Measurements from ENCODE around the gene IL18BP. TPM values are rescaled to one million over a fixed set of nuclear protein-coding genes. Genes with fewer than 3 reads are reported as not detected.

Gene IL18BP
- total RNA-seq, 1 donor from 2014 or later, result 18.0 TPM

GRCh38 chr11:72042064-72042745, 43.5 kb downstream of the IL18BP start:
- TF ChIP-seq CTCF (IDR thresholded peaks at IDR 0.05), result no peak
- Histone ChIP-seq H3K4me3 (peak overlapping the region; percentile 57), H3K36me3 (no peaks in the 10 kb centered on the region), H3K4me1 (peaks cover 44% of the 10 kb centered on the region), H3K9me3 (no peaks in the 10 kb centered on the region), H3K27ac (peak overlapping the region; percentile 96), H3K27me3 (ENCODE audit: low read depth) (no peaks in the 10 kb centered on the region)
- ATAC-seq, result no peak
- intact Hi-C loops (cut with DNase I), result loop anchor here (5.0 kb wide), 1 partner anchor 35 kb away; no protein-coding TSS in a partner anchor
- DNase-seq, result no peak

GRCh38 chr11:72045849-72046248, 47.1 kb downstream of the IL18BP start:
- H3K36me3 ChIP-seq, result peaks cover 11% of the 10 kb centered on the region
- H3K4me1 ChIP-seq, result peaks cover 16% of the 10 kb centered on the region
- no peaks in the 10 kb centered on the region for H3K9me3 ChIP-seq
- no peak for TF ChIP-seq CTCF (IDR thresholded peaks at IDR 0.05)
- intact Hi-C loops (cut with DNase I), result no loop called here
- no peak for ATAC-seq
- H3K27ac ChIP-seq, result no peak overlapping the region
- no peak for DNase-seq
- H3K27me3 ChIP-seq (ENCODE audit: low read depth), result no peaks in the 10 kb centered on the region
- H3K4me3 ChIP-seq, result no peak overlapping the region

DNA sequence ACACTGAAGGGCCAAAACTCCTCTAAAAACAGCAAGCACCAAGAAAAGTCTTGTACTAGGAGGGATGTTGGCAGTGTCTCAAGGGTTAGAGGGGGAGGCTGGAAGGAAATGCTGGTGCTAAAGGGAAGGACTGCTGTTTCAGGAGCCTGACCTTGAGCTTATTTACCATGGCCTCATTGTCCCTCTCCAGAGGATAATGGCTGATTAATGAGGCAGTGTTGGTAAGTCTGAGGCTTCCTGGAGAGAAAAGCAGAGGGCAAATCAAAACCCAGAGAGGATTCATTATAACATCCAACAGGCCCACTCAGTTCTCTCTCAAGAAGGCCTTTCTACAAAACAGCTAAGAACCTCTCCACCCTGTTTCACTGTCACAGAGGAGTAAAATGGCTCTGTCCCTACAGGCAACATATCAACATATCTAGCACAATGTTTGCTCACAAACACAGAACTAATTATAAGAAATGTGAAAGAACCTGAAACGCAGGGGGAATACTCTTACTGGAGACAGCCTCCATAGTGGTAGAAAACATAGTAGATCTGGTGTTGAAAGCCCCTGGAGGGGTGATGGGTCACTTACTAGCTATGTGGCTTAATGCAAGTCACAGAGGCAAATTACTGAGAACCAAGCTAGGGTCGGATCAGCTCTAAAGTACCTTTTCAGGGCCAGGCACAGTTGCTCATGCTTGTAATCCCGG, 50.2 kb downstream of the IL18BP start:
- DNase-seq, result no peak
- intact Hi-C loops (cut with DNase I), result no loop called here
- Histone ChIP-seq H3K36me3 (peaks cover 20% of the 10 kb centered on the region), H3K9me3 (no peaks in the 10 kb centered on the region), H3K27ac (no peak overlapping the region), H3K4me3 (no peak overlapping the region), H3K27me3 (ENCODE audit: low read depth) (no peaks in the 10 kb centered on the region), H3K4me1 (no peaks in the 10 kb centered on the region)
- TF ChIP-seq CTCF (IDR thresholded peaks at IDR 0.05), result no peak
- ATAC-seq, result no peak

Other genes starting within 250 kb of the IL18BP start
- not detected for gene DEFB108B, start 165.7 kb upstream of the IL18BP start, total RNA-seq
- not detected for gene DEFB131B, start 120.5 kb upstream of the IL18BP start, total RNA-seq
- 9.1 TPM for gene XNDC1N, start 70.3 kb upstream of the IL18BP start, total RNA-seq
- gene RNF121, start 69.9 kb upstream of the IL18BP start, total RNA-seq, result 24.7 TPM
- 200 TPM for gene NUMA1, start 81.6 kb downstream of the IL18BP start, total RNA-seq
- 14.8 TPM for gene LRRC51, start 81.9 kb downstream of the IL18BP start, total RNA-seq
- gene LAMTOR1, start 104.4 kb downstream of the IL18BP start, total RNA-seq, result 96.0 TPM
- gene TOMT, start 107.0 kb downstream of the IL18BP start, total RNA-seq, result not detected
- 22.7 TPM for gene ANAPC15, start 113.8 kb downstream of the IL18BP start, total RNA-seq
- 53.1 TPM for gene FOLR3, start 136.8 kb downstream of the IL18BP start, total RNA-seq
- gene FOLR1, start 193.2 kb downstream of the IL18BP start, total RNA-seq, result 134 TPM
- 28.1 TPM for gene FOLR2, start 217.9 kb downstream of the IL18BP start, total RNA-seq
- gene INPPL1, start 225.9 kb downstream of the IL18BP start, total RNA-seq, result 147 TPM
- gene PHOX2A, start 245.3 kb downstream of the IL18BP start, total RNA-seq, result not detected

Data from lower lobe of right lung (tissue), 2 donors.